ENCODE data around the gene IL22RA1.

- TF ChIP-seq CTCF (IDR thresholded peaks at IDR 0.05; ENCODE audit: low read length) = no peak
- no peak for TF ChIP-seq EZH2 (IDR thresholded peaks at IDR 0.05; ENCODE audit: borderline replicate concordance, low read length)
Observed at GRCh38 chr1:24168245-24168644, 25.3 kb upstream of the IL22RA1 start.
